Neural cell (in vitro differentiated cells): ENCODE measurements around the gene ARL5A. TPM values are rescaled to one million over a fixed set of nuclear protein-coding genes. Genes with fewer than 3 reads are reported as not detected.

Experiments used
- H2AFZ ChIP-seq: fragments of 200-600, 300-800 bp; sonication (generic), shearing (Covaris generic); 2 replicates; pipeline ENCODE4 v1.6.0; 2014; ENCODE audit warnings: low read depth, mild to moderate bottlenecking, antibody characterized with exemption, low read length, moderate library complexity
- H3F3A ChIP-seq: fragments of 200-600 bp; shearing (Covaris generic); 2 replicates; pipeline ENCODE4 v1.6.1; 2016; ENCODE audit warnings: mild to moderate bottlenecking, moderate library complexity, mixed read lengths, antibody characterized with exemption, low read length; ENCODE audit not compliant: insufficient read depth, poor library complexity, severe bottlenecking
- H3K27ac ChIP-seq: fragments of 200-600, 300-800 bp; sonication (generic), shearing (Covaris generic); 2 replicates; pipeline ENCODE4 v1.5.1; 2014; ENCODE audit warnings: mild to moderate bottlenecking, low read length, moderate library complexity
- H3K27me3 ChIP-seq: fragments of 300-800, 200-600 bp; sonication (generic), shearing (Covaris generic); 2 replicates; pipeline ENCODE4 v1.6.0; 2014; ENCODE audit warnings: mild to moderate bottlenecking, low read depth, low read length, moderate library complexity; ENCODE audit not compliant: insufficient read depth
- H3K36me3 ChIP-seq: fragments of 300-800, 200-600 bp; sonication (generic), shearing (Covaris generic); 2 replicates; pipeline ENCODE4 v1.5.1; 2014; ENCODE audit warnings: mild to moderate bottlenecking, antibody characterized with exemption, low read length, moderate library complexity; ENCODE audit not compliant: insufficient read depth
- H3K4me2 ChIP-seq: fragments of 300-800, 200-600 bp; sonication (generic), shearing (Covaris generic); 2 replicates; pipeline ENCODE4 v1.6.0; 2014; ENCODE audit warnings: mild to moderate bottlenecking, low read length
- H3K4me3 ChIP-seq: fragments of 300-800, 200-600 bp; sonication (generic), shearing (Covaris generic); 2 replicates; pipeline ENCODE4 v1.5.1; 2014; ENCODE audit warnings: mild to moderate bottlenecking, low read length, moderate library complexity
- H3K79me2 ChIP-seq: fragments of 200-600 bp; shearing (Covaris generic); replicated peaks from 2 replicates; pipeline ENCODE4 v1.6.0; 2014; ENCODE audit warnings: mild to moderate bottlenecking, low read length, moderate library complexity; ENCODE audit not compliant: insufficient read depth
- H3K9ac ChIP-seq: fragments of 300-800, 200-600 bp; sonication (generic), shearing (Covaris generic); 2 replicates; pipeline ENCODE4 v1.6.1; 2016; ENCODE audit warnings: mild to moderate bottlenecking, low read length, mixed read lengths
- H3K9me2 ChIP-seq: fragments of 200-600 bp; shearing (Covaris generic); 2 replicates; pipeline ENCODE4 v1.6.1; 2016; ENCODE audit warnings: mild to moderate bottlenecking, low read length, mixed read lengths; ENCODE audit not compliant: insufficient read depth
- H3K9me3 ChIP-seq: fragments of 200-600, 300-800 bp; sonication (generic), shearing (Covaris generic); 2 replicates; pipeline ENCODE4 v1.6.1; 2016; ENCODE audit warnings: mild to moderate bottlenecking, mixed run types, low read length, moderate library complexity, mixed read lengths
- H4K20me1 ChIP-seq: fragments of 200-600 bp; shearing (Covaris generic); 2 replicates; pipeline ENCODE4 v1.6.1; 2016; ENCODE audit warnings: mild to moderate bottlenecking, mixed run types; ENCODE audit not compliant: insufficient read depth
- EP300 ChIP-seq: fragments of 450-650 bp; conservative IDR thresholded peaks from 2 replicates; pipeline ENCODE4 v1.6.1; 2014; ENCODE audit warnings: antibody characterized with exemption, mild to moderate bottlenecking, moderate library complexity; ENCODE audit not compliant: poor library complexity, severe bottlenecking
- EZH2 ChIP-seq: fragments of 200-600, 300-800 bp; shearing (Covaris generic), sonication (generic); IDR thresholded peaks from 2 replicates; pipeline ENCODE4 v1.6.1; 2014; ENCODE audit warnings: antibody characterized with exemption, low read length, borderline replicate concordance, mild to moderate bottlenecking; ENCODE audit not compliant: insufficient read depth, poor library complexity, severe bottlenecking
- MXI1 ChIP-seq: fragments of 450-650 bp; conservative IDR thresholded peaks from 2 replicates; pipeline ENCODE4 v1.6.1; 2014; ENCODE audit warnings: antibody characterized with exemption, mild to moderate bottlenecking; ENCODE audit not compliant: poor library complexity, severe bottlenecking
- POLR2AphosphoS5 ChIP-seq: IDR thresholded peaks from 2 replicates; pipeline ENCODE4 v1.6.1; 2012
- RAD21 ChIP-seq: fragments of 450-650 bp; conservative IDR thresholded peaks from 2 replicates; pipeline ENCODE4 v1.6.1; 2014; ENCODE audit warnings: antibody characterized with exemption, mild to moderate bottlenecking, moderate library complexity
- REST ChIP-seq: IDR thresholded peaks from 2 replicates; pipeline ENCODE4 v1.6.1; 2012; ENCODE audit warnings: borderline replicate concordance
- SMC3 ChIP-seq: fragments of 450-650 bp; conservative IDR thresholded peaks from 2 replicates; pipeline ENCODE4 v1.6.1; 2014; ENCODE audit warnings: antibody characterized with exemption, mild to moderate bottlenecking, moderate library complexity; ENCODE audit not compliant: poor library complexity
- TAF1 ChIP-seq: IDR thresholded peaks from 2 replicates; pipeline ENCODE4 v1.6.1; 2012; ENCODE audit warnings: low read depth
- polyA plus RNA-seq: library from polyadenylated mRNA; depleted of rRNA; stranded (reverse); fragments of >200 nt; gene quantifications from 2 replicates; pipeline ENCODE4 v1.2.3, GENCODE V29; 2014
- TF ChIP-seq, protein P1 (sequence below): fragments of 450-650 bp; IDR thresholded peaks from 2 replicates; pipeline ENCODE4 v1.5.1; 2014; ENCODE audit warnings: antibody characterized with exemption, mild to moderate bottlenecking, moderate library complexity; ENCODE audit not compliant: poor library complexity, severe bottlenecking

Gene ARL5A
- polyA plus RNA-seq, 1 donor from 2014 or later: 48.5 TPM

- H3K9me2 ChIP-seq: no peaks in the 10 kb centered on the region
- H3K4me2 ChIP-seq: no peak overlapping the region
- no peaks in the 10 kb centered on the region for H3F3A ChIP-seq
- no peak overlapping the region for H3K27ac ChIP-seq
- H2AFZ ChIP-seq: no peak overlapping the region
- H3K27me3 ChIP-seq: no peaks in the 10 kb centered on the region
- no peaks in the 10 kb centered on the region for H4K20me1 ChIP-seq
- no peak overlapping the region for H3K9ac ChIP-seq
- peaks cover 46% of the 10 kb centered on the region for H3K79me2 ChIP-seq
- H3K36me3 ChIP-seq: peaks cover 5% of the 10 kb centered on the region
- H3K9me3 ChIP-seq: no peaks in the 10 kb centered on the region
- no peak overlapping the region for H3K4me3 ChIP-seq
- TF ChIP-seq EZH2: no peak
- no peak for TF ChIP-seq SMC3
- TF ChIP-seq, protein P1, sequence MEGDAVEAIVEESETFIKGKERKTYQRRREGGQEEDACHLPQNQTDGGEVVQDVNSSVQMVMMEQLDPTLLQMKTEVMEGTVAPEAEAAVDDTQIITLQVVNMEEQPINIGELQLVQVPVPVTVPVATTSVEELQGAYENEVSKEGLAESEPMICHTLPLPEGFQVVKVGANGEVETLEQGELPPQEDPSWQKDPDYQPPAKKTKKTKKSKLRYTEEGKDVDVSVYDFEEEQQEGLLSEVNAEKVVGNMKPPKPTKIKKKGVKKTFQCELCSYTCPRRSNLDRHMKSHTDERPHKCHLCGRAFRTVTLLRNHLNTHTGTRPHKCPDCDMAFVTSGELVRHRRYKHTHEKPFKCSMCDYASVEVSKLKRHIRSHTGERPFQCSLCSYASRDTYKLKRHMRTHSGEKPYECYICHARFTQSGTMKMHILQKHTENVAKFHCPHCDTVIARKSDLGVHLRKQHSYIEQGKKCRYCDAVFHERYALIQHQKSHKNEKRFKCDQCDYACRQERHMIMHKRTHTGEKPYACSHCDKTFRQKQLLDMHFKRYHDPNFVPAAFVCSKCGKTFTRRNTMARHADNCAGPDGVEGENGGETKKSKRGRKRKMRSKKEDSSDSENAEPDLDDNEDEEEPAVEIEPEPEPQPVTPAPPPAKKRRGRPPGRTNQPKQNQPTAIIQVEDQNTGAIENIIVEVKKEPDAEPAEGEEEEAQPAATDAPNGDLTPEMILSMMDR: no peak
- TF ChIP-seq EP300: no peak
- TF ChIP-seq RAD21: no peak
- TF ChIP-seq POLR2AphosphoS5: no peak
- no peak for TF ChIP-seq MXI1
- no peak for TF ChIP-seq REST
Observed at GRCh38 chr2:151816843-151817242, 11.4 kb downstream of the ARL5A start.

GRCh38 chr2:151815821-151816489, 12.3 kb downstream of the ARL5A start:
- Histone ChIP-seq H3K27ac (no peak overlapping the region), H3K9me2 (no peaks in the 10 kb centered on the region), H3K27me3 (no peaks in the 10 kb centered on the region), H3K4me2 (no peak overlapping the region), H4K20me1 (no peaks in the 10 kb centered on the region), H3K79me2 (peaks cover 40% of the 10 kb centered on the region), H3K36me3 (peaks cover 8% of the 10 kb centered on the region), H3F3A (no peaks in the 10 kb centered on the region), H3K4me3 (no peak overlapping the region), H3K9me3 (no peaks in the 10 kb centered on the region), H2AFZ (no peak overlapping the region), H3K9ac (no peak overlapping the region)
- TF ChIP-seq REST (no peak), SMC3 (no peak), TAF1 (no peak), EZH2 (no peak), EP300 (no peak), MXI1 (no peak), POLR2AphosphoS5 (no peak), RAD21 (no peak)
- TF ChIP-seq, protein P1: no peak
